ENCODE results near the gene KANTR.
A peak's percentile ranks its signal among the peaks of the same experiment; 100 is the strongest.

The KANTR gene

GRCh38 chrX:53077207-53078197, 16.4 kb upstream of the KANTR start:
- no peak overlapping the region for H3K4me2 ChIP-seq
- no peak for TF ChIP-seq Cebpa-rat (IDR thresholded peaks at IDR 0.05)
- no peak overlapping the region for H3K27ac ChIP-seq
- peaks cover 0 to 16% (median 2%) of the 10 kb centered on the region in 11 experiments; a peak in 12 of 22 replicates for H4K20me1 ChIP-seq
- no peak overlapping the region for H3K4me3 ChIP-seq
- no peaks in the 10 kb centered on the region for H3K36me3 ChIP-seq
- H3K9me3 ChIP-seq (replicated peaks in 1 of 11): peaks cover 0 to 4% (median 0%) of the 10 kb centered on the region in 11 experiments; a peak in 2 of 22 replicates
- H3K4me1 ChIP-seq: peaks cover 0 to 18% (median 12%) of the 10 kb centered on the region in 10 experiments; a peak in 15 of 20 replicates
- no peak overlapping the region for H3K9ac ChIP-seq
- H3K27me3 ChIP-seq: peaks cover 9 to 62% (median 42%) of the 10 kb centered on the region in 11 experiments; a peak in 20 of 22 replicates

- H3K9me3 ChIP-seq (replicated peaks in 1 of 11): peaks cover 0 to 4% (median 0%) of the 10 kb centered on the region in 11 experiments; a peak in 2 of 22 replicates
- no peak for TF ChIP-seq Cebpa-rat (IDR thresholded peaks at IDR 0.05)
- no peak overlapping the region for H3K4me3 ChIP-seq
- peaks cover 0 to 2% (median 0%) of the 10 kb centered on the region in 11 experiments; a peak in 1 of 22 replicates for H3K36me3 ChIP-seq
- H3K27me3 ChIP-seq: peaks cover under 1 to 66% (median 40%) of the 10 kb centered on the region in 11 experiments; a peak in 18 of 22 replicates
- peaks cover 0 to 22% (median 17%) of the 10 kb centered on the region in 11 experiments; a peak in 16 of 22 replicates for H4K20me1 ChIP-seq
- H3K27ac ChIP-seq: no peak overlapping the region
- no peak overlapping the region for H3K4me2 ChIP-seq
- H3K9ac ChIP-seq: no peak overlapping the region
- H3K4me1 ChIP-seq: peaks cover 6 to 18% (median 16%) of the 10 kb centered on the region in 10 experiments; a peak in 17 of 20 replicates
Observed at GRCh38 chrX:53078943-53079342, 15.0 kb upstream of the KANTR start.

DNA sequence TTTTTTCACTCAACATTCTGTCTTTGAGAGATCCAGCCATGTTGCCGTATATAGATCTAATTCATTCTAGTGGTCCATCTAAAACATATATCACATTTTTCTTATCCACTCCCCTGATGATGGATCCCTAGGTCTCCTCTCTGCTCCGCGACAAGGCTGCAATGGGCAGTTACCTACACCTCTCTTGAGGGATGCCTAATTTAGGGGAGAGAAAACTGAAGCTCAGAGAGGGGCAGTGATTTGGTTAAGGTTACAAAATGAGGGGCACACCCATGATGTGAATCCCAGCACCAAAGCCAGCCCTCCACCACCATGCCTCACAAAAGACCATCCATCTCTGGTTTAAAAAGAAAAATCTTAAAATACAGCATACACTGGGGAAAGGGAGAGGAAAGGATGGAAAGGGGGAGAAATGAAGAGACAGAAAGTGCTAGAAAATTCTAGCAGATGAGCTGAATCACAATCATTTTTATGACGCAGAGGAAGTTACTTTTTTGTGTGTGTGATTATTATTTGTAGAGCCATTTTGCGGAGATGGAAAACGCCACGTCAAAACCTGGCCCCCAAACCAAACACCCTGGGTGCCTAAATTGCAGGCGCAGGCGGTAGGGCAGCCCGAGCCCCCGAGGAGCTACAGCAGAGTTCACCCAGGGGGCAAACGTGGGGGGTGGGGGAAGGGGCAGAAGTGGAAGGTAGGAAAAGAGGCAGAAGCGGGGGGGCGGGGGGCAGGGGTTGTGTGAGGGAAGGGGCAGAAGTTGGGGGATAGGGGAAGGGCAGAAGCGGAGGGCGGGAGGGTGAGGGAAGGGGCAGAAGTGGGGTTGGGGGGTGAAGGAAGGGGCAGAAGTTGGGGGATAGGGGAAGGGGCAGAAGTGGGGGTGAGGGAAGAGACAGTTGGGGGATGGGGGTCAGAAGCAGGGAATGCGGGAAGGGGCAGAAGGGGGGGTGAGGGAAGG, 13.0 kb upstream of the KANTR start:
- H3K36me3 ChIP-seq: peaks cover 0 to 21% (median 13%) of the 10 kb centered on the region in 11 experiments; a peak in 18 of 22 replicates
- TF ChIP-seq Cebpa-rat (IDR thresholded peaks at IDR 0.05): no peak
- peaks cover 19 to 74% (median 51%) of the 10 kb centered on the region in 11 experiments for H3K27me3 ChIP-seq
- H3K27ac ChIP-seq: peak overlapping the region in 10 of 11 experiments; percentile 46 to 77 (median 70); a peak in 19 of 22 replicates
- H4K20me1 ChIP-seq: peaks cover 0 to 37% (median 30%) of the 10 kb centered on the region in 11 experiments; a peak in 16 of 22 replicates
- H3K9ac ChIP-seq: peak overlapping the region in 9 of 11 experiments; percentile 39 to 68 (median 62); a peak in 17 of 22 replicates
- H3K4me1 ChIP-seq: peaks cover 6 to 23% (median 19%) of the 10 kb centered on the region in 10 experiments; a peak in 17 of 20 replicates
- H3K9me3 ChIP-seq (replicated peaks in 1 of 11): peaks cover 0 to 4% (median 0%) of the 10 kb centered on the region in 11 experiments; a peak in 2 of 22 replicates
- H3K4me2 ChIP-seq: peak overlapping the region in 10 of 11 experiments; percentile 9 to 59 (median 40); a peak in 15 of 22 replicates
- H3K4me3 ChIP-seq: peak overlapping the region in 2 of 10 experiments; percentile 13 to 44; a peak in 1 of 20 replicates

- H3K27ac ChIP-seq: peak within 1 kb of the TSS; percentile 51 to 80 (median 76); a peak in 21 of 22 replicates
Observed at GRCh38 chrX:53081925-53082772, 11.8 kb upstream of the KANTR start, which contains the start of gene TSPYL2. TSS of gene TSPYL2 (plus strand) at chrX:53082367. CDS start at chrX:53082499, 132 bp downstream.

GRCh38 chrX:53082773-53083616, 10.9 kb upstream of the KANTR start:
- Histone ChIP-seq H3K4me1 (peaks cover 6 to 29% (median 19%) of the 10 kb centered on the region in 10 experiments; a peak in 17 of 20 replicates), H3K4me2 (peak overlapping the region; percentile 75 to 88 (median 82)), H3K9ac (peak overlapping the region; percentile 76 to 88 (median 85)), H3K27me3 (peaks cover 40 to 74% (median 62%) of the 10 kb centered on the region in 11 experiments), H3K9me3 (replicated peaks in 1 of 11) (peaks cover 0 to 4% (median 0%) of the 10 kb centered on the region in 11 experiments; a peak in 2 of 22 replicates), H3K36me3 (peaks cover 7 to 40% (median 20%) of the 10 kb centered on the region in 11 experiments; a peak in 18 of 22 replicates), H4K20me1 (peaks cover 0 to 58% (median 40%) of the 10 kb centered on the region in 11 experiments; a peak in 17 of 22 replicates), H3K27ac (peak overlapping the region; percentile 51 to 80 (median 76); a peak in 21 of 22 replicates), H3K4me3 (peak overlapping the region; percentile 65 to 85 (median 77))
- no peak for TF ChIP-seq Cebpa-rat (IDR thresholded peaks at IDR 0.05)

More at GRCh38 chrX:53081925-53082772, 11.8 kb upstream of the KANTR start, which contains the start of gene TSPYL2:
- Histone ChIP-seq H3K4me3 (peak within 1 kb of the TSS; percentile 65 to 85 (median 77)), H3K4me1 (peaks cover 6 to 23% (median 19%) of the 10 kb centered on the region in 10 experiments; a peak in 17 of 20 replicates), H3K4me2 (peak within 1 kb of the TSS; percentile 75 to 88 (median 82)), H3K27me3 (peaks cover 31 to 74% (median 60%) of the 10 kb centered on the region in 11 experiments; a peak in 21 of 22 replicates), H3K9me3 (replicated peaks in 1 of 11) (peaks cover 0 to 4% (median 0%) of the 10 kb centered on the region in 11 experiments; a peak in 2 of 22 replicates), H3K36me3 (peaks cover 0 to 32% (median 17%) of the 10 kb centered on the region in 11 experiments; a peak in 18 of 22 replicates), H4K20me1 (peaks cover 0 to 50% (median 34%) of the 10 kb centered on the region in 11 experiments; a peak in 16 of 22 replicates), H3K9ac (peak within 1 kb of the TSS; percentile 76 to 88 (median 85))
- no peak for TF ChIP-seq Cebpa-rat (IDR thresholded peaks at IDR 0.05)

DNA sequence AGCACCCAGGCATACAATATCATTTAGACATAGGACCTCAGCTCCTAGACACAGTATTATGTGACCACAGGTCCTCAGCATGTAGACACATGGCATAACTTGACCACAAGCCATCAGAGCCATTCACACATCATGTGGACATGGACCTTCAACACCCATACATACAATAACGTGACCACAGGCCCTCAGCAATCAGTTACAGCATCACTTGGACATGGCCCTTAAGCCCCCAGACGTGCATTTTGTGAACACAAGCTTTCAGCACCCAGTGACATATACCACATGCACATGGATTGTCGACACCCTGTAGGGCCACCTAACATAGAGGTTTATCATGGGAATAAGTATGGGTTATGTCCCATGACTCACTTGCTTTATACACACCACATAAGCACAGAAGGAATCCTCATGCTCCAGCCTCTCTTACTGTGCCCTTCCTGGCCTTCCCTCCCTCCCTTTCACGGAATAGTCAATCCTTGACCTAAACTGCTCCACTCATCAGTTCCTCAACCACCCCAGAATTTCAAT, 9.8 kb upstream of the KANTR start:
- Histone ChIP-seq H3K36me3 (peaks cover 7 to 46% (median 25%) of the 10 kb centered on the region in 11 experiments; a peak in 18 of 22 replicates), H3K9ac (0 out of 22 replicates have a peak overlapping the region, but pooled peaks of 1 of the 11 experiments have one; percentile 86), H3K4me3 (peak overlapping the region in 3 of 10 experiments; percentile 77 to 85 (median 79); a peak in 4 of 20 replicates), H3K9me3 (replicated peaks in 1 of 11) (peaks cover 0 to 8% (median 0%) of the 10 kb centered on the region in 11 experiments; a peak in 3 of 22 replicates), H4K20me1 (peaks cover 0 to 68% (median 47%) of the 10 kb centered on the region in 11 experiments; a peak in 17 of 22 replicates), H3K27ac (no peak overlapping the region), H3K4me1 (peaks cover 6 to 29% (median 19%) of the 10 kb centered on the region in 10 experiments; a peak in 17 of 20 replicates), H3K27me3 (peaks cover 50 to 74% (median 64%) of the 10 kb centered on the region in 11 experiments), H3K4me2 (peak overlapping the region in 9 of 11 experiments; percentile 75 to 88 (median 82); a peak in 13 of 22 replicates)
- no peak for TF ChIP-seq Cebpa-rat (IDR thresholded peaks at IDR 0.05)
